M059J (cell line): ENCODE results near the gene PTPRK. TPM values are rescaled to one million over a fixed set of nuclear protein-coding genes. Genes with fewer than 3 reads are reported as not detected.
"Not testable (repeated sequence)": the region's sequence is repeated elsewhere in the genome, so short reads cannot be mapped to it uniquely, and the experiment has no call there.

Experiments
- DNase-seq: peaks from one replicate; pipeline ENCODE4 v3.0.0-alpha.2; 2012; ENCODE audit warnings: low read depth
- total RNA-seq: library from RNA; depleted of rRNA; stranded (reverse); fragments of >200 nt; shearing (Covaris generic); gene quantifications from 2 replicates; pipeline ENCODE4 v1.2.3, GENCODE V29; 2014

PTPRK gene
- total RNA-seq, 1 experiment from 2014 or later, result 71.7 TPM

GRCh38 chr6:128439627-128440026, 80.8 kb downstream of the PTPRK start:
- no peak for DNase-seq

- peak; percentile 37 for DNase-seq
Measured at GRCh38 chr6:128438393-128438792, 82.0 kb downstream of the PTPRK start.

- DNase-seq, result no peak
Measured at GRCh38 chr6:128437685-128438084, 82.7 kb downstream of the PTPRK start.

DNA sequence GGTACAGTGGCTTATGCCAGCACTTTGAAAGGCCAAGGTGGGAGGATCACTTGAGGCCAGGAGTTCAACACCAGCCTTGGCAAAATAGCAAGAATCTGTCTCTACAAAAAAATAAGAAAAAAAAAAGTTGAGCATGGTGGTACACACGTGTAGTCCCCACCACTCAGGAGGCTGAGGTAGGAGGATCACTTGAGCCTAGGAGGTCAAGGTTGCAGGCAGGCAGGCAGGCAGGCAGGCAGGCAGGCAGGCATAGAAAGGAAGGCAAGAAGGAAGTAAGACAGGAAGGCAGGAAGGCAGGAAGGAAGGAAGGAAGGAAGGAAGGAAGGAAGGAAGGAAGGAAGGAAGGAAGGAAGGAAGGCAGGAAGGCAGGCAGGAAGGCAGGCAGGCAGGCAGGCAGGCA, 85.6 kb downstream of the PTPRK start:
- DNase-seq, result not testable (repeated sequence)

GRCh38 chr6:128432394-128432793, 88.0 kb downstream of the PTPRK start:
- DNase-seq, result peak; percentile 75

GRCh38 chr6:128427139-128427538, 93.3 kb downstream of the PTPRK start:
- no peak for DNase-seq

DNA sequence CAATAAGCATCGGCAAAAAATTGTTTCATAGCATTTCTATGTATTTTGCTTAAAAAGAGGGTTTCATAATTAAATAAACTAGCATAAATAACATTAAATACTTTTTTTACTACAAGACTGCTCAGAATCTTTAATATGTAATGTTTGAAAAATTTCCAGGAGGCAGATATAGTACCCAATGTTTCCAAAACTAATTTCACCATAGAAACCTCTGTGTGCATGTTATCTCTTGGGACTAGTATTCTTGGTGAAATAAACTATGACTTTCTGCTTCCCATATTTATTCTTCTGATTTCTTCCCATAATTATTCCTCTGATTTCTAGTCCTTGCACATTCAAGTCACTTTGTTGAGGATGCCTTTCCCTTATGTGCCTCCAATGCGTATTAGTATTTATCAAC, 94.5 kb downstream of the PTPRK start:
- DNase-seq, result no peak

DNA sequence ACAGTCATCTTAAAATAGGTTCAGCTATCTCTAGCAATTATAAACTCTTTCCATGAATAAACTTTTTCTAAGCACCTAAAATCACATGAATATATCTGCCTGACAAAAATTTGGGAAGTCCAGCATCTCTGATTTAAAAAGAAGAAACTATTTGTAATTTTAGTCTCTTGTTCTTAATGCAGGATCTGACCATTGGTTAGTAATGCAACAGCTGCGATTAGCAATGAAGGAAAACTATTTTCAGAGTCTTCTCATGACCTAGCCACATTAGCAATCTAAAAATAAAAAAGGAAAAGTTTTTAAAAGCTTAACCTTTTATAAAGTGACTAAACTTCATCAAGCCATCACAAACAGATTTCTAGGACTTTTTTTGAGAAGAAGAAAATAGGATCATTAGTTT, 97.5 kb downstream of the PTPRK start:
- DNase-seq, result no peak

- DNase-seq, result no peak
Measured at GRCh38 chr6:128422200-128422599, 98.2 kb downstream of the PTPRK start.

DNA sequence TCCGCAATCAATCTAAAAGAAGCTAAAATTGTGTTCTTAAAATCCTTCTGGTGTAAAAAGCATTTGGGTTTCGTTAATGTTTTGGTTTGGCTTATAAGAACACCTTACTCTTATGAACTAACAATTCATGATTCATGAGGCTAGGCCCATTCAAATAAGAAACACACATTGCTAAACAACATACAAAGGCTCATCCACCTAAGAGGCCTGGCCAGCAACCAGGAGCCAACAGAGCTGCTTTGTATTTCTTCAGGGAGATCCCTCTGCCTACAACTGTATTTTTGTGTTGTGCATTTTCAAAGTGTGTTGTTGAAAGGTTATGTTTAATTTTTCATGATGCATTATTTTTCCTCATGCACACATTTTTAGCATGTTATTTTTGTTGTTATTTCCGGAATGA, 98.6 kb downstream of the PTPRK start:
- no peak for DNase-seq

GRCh38 chr6:128417698-128418097, 102.7 kb downstream of the PTPRK start:
- DNase-seq, result no peak

GRCh38 chr6:128415387-128415786, 105.0 kb downstream of the PTPRK start:
- no peak for DNase-seq

DNA sequence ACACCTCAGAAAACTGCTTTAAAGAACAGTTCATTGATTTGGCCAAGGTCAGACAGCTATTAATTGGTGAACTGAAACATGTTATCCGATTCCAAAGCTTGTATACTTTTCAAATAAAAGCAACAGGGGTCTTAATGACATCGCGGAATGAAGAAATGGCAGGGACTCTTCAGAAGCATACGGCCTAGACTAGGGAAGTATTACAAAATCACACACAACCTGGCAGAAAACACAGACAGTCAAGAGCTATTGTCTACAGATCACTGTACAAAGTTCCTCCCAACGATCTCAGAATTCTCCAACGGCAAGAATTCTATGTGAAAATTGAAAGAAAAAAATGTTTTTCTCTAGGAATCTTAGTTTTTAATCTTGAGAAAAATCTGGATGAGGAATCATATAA, 105.5 kb downstream of the PTPRK start:
- DNase-seq, result no peak

GRCh38 chr6:128413291-128413690, 107.1 kb downstream of the PTPRK start:
- no peak for DNase-seq

DNA sequence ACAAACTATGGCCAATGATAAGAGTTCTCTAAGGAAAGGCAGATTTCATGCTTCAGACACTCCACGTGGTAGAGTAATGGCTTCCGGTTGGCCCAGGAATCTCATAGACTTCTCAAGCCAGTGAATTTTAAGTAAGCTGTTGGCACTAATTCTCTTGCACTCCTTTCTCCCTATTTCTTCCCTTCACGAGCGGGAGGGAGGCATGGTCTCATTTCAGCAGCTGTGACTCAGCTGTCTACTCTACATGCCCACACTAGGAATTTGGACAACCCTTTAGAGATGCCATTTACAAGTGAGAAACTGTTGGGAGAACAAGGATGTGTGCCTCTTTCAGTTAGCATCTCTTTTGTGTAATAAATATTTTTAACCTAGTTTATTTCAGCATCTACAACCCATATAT, 107.7 kb downstream of the PTPRK start:
- DNase-seq, result peak; percentile 33

GRCh38 chr6:128410584-128410983, 109.8 kb downstream of the PTPRK start:
- DNase-seq, result peak; percentile 52

DNA sequence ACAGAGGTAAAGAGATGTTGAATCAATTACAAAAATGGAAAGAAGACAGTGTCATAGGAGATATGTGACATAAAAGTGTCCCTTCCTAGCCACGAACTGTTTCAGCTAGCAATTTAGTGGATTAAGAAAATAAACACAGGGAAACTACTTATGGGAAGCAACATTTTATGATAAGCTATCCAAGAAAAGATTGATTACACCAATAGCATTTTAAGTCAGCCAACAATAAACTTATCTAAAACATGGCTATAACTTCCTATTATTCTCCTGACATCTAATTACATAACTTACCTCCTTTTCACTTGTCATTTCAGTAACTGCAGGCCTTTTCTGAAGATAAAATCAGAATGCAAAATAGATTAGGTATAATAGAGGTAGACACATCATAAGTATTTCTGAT, 111.4 kb downstream of the PTPRK start:
- DNase-seq, result no peak

DNA sequence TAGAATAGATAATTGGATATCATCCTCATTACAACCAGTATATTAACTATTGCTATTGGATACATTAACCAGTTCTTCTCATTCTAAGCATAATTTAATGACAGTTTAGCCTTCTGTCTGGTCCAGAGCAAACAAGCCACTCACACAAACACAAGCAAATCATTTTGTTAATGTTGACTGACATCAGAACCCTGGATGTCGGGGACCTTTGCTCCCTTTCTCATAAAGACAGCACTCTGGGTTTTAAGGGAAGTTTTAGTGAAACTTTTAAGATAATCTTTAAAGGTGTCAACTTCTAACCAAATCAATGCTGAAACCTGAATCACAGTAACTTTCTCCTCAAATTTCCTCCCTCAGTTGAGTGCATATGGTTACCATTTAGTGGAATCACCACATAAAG, 113.9 kb downstream of the PTPRK start:
- DNase-seq, result no peak

- no peak for DNase-seq
Measured at GRCh38 chr6:128403618-128404444, 116.6 kb downstream of the PTPRK start.

GRCh38 chr6:128400875-128401274, 119.5 kb downstream of the PTPRK start:
- DNase-seq, result peak; percentile 30

- no peak for DNase-seq
Measured at GRCh38 chr6:128397996-128398395, 122.4 kb downstream of the PTPRK start.

DNA sequence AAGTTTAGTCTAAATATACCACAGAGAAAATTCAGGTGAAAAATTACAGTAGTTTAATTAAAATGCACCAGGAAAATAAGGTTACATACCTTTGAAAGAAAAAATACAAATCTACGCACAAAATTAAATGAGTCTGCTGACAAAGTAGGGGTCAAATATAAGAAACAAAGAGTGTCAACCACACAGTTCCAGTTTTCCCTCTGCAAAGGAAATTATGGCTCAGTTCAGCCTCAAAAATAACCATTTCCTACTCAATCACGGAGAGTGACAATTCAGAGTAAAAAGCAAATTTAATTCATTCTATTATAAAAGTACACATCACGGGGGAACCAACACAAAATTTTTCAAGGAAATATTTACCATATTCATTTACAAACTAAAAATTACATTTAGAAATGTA, 124.8 kb downstream of the PTPRK start:
- no peak for DNase-seq

GRCh38 chr6:128395188-128395587, 125.2 kb downstream of the PTPRK start:
- DNase-seq, result no peak

- no peak for DNase-seq
Measured at GRCh38 chr6:128394167-128394566, 126.2 kb downstream of the PTPRK start.
